A549 treated with Hydrocortisone at 1 μM for 4 hours (cell line): ENCODE results near the gene SGPP1. TPM values are rescaled to one million over a fixed set of nuclear protein-coding genes. Genes with fewer than 3 reads are reported as not detected.

ENCODE experiments used
- total RNA-seq: library from RNA; stranded (reverse); fragments of 200-300 nt; extraction: Qiagen RNA extraction; gene quantifications from 5 replicates; pipeline ENCODE4 v1.2.3, GENCODE V29; 2022

SGPP1 gene
- total RNA-seq = 9.9 to 16.1 TPM (median 13.7 TPM) in 5 replicates

DNA sequence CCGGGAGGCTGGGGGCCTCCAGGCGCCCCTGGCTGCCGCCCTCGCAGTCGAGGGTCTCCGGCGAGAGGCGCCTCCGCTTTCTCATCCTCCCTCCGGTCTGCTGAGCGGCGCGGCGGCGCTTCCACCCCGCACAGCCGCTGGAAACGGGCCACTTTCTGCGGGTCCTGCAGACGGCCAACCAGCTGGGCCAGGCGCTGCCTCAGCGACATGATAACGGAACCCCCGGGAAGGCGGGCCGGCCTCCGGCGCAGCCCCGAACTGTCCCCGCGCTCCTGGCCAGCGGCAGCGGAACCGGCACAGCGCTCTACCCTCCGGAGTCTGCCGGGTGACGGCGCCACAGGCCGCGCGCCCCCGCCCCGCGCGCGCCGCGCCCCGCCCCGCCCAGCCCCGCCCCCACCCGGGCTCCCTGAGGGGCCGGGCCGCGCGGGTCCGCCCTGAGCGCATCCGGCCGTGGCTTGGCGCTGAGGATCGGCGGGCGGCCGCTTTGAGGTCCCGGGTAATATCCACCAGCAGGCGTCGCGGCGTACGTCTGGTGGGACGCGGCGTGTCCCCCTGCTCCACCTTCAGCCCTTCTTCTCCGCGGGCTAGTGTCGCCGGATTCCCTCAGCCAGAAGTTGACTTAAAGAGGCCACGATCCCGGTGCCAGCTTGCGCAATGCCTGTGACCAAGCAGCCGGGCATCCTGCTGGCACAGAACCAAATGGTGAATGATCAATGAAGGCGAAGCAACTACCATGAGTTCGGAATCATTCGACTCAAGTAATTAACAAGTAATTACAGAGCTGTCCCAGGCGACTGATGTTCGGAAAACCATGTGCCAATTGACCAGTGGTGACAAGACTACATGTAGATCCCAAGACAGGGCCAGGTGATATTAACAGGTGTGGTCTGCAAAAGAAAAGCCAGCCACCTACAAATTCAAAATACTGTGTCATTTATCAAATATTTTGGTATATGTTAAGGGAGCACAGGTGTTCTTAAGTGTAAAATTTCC, at the start of gene SGPP1:
Gene SGPP1 (minus strand): TSS at position 330 of the 993 bp plus-strand sequence. CDS start 121 bp downstream, at position 209.

DNA sequence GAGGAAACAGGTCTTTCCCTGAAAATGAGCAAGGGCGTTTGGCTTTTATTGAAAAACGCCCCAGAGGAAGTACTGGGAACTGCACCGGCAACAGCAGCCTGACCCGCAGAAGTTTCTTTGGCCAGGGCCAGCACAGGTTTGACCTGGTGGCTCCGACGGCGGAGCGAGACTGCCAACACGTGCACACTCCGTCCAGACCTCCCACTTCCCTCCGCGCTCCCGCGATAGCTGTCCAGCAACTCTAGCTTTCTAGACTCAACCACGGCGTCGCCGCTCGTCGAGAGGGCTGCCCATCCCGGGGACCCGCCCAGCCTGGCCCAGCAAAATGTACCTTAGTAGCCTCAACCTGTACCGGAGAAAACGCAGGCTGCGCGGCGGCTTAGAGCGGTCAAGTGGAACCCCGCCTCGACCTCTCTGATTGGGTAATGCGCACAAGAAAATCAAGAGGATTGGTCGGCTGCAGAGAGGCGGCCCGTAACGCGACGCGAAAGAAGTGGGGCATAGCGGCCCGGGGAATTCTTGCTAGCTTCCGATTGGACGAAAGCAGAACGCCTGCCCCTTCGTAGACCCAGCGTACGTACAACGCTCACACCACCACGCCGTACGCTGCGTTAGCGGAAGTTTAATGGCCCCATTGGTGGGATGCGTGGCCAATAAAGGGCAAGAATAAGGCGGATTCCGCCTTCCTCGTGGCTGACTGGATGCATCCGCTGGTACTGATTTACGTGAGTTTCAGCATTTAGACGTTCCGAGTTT, 86.2 kb downstream of the SGPP1 start, which contains the start of gene WDR89:
Gene WDR89 (minus strand): TSS at position 399 of the 756 bp plus-strand sequence. CDS start 41,929 bp downstream, outside the sequence.

Other genes starting within 250 kb of the SGPP1 start
- gene PPP2R5E, start 184.7 kb downstream of the SGPP1 start, total RNA-seq = 19.3 to 27.0 TPM (median 23.6 TPM) in 5 replicates
- gene WDR89, start 86.2 kb downstream of the SGPP1 start, total RNA-seq = 8.1 to 10.8 TPM (median 8.7 TPM) in 5 replicates
- 8.1 to 13.7 TPM (median 10.4 TPM) in 5 replicates for gene SYNE2, start 124.9 kb upstream of the SGPP1 start, total RNA-seq